CD4-positive, alpha-beta T cell (primary cell): ENCODE results near the gene ZDHHC1. TPM values are rescaled to one million over a fixed set of nuclear protein-coding genes. Genes with fewer than 3 reads are reported as not detected.
A peak's percentile ranks its signal among the peaks of the same experiment; 100 is the strongest.

ENCODE experiments used
- ATAC-seq: fragments of 200-7000 bp; cut with Tn5 transposase; one replicate; pipeline ENCODE4 v1.10.0; 2022; ENCODE audit warnings: mild to moderate bottlenecking; ENCODE audit not compliant: poor library complexity
- CTCF ChIA-PET: fragments of 350-600 bp; sonication (Branson Sonifier 250); formaldehyde crosslinking; loops from one replicate; lab custom pipeline; 2021; ENCODE audit warnings: antibody characterized with exemption, inconsistent platforms; lab: Charles Lee
- POLR2A ChIA-PET: fragments of 350-600 bp; sonication (Branson Sonifier 250); formaldehyde crosslinking; loops from one replicate; lab custom pipeline; 2021; ENCODE audit warnings: antibody characterized with exemption, inconsistent platforms; lab: Charles Lee
- DNase-seq, 14 experiments: peaks; one replicate each; pipeline ENCODE4 v3.0.0-alpha.2; 2013 to 2020; ENCODE audit warnings: mixed read lengths in 2 of 14
- H3K27ac ChIP-seq, 2 donors: one replicate each; pipeline versions ENCODE4 v1.5.1 to v1.7.0; 2013; ENCODE audit warnings: low read length in 2 of 2, low read depth in 1 of 2, mild to moderate bottlenecking in 1 of 2
- H3K27me3 ChIP-seq, 2 experiments: 1 replicate in 1 of 2; 2 replicates in 1 of 2; pipeline versions ENCODE4 v1.6.1 to v1.7.0; 2013; ENCODE audit warnings: low read length in 2 of 2, control low read depth in 1 of 2, mild to moderate bottlenecking in 1 of 2, moderate library complexity in 1 of 2; ENCODE audit not compliant: insufficient read depth in 2 of 2, control insufficient read depth in 1 of 2
- H3K36me3 ChIP-seq: one replicate; pipeline ENCODE4 v1.6.1; 2013; ENCODE audit warnings: low read length, control low read depth; ENCODE audit not compliant: insufficient read depth
- H3K4me1 ChIP-seq: one replicate; pipeline ENCODE4 v1.6.1; 2013; ENCODE audit warnings: low read length, control low read depth; ENCODE audit not compliant: insufficient read depth
- H3K4me3 ChIP-seq: one replicate; pipeline ENCODE4 v1.5.1; 2013; ENCODE audit warnings: mild to moderate bottlenecking, low read length, moderate library complexity
- H3K9me3 ChIP-seq, 2 experiments: 1 replicate in 1 of 2; 2 replicates in 1 of 2; pipeline versions ENCODE4 v1.6.1 to v1.7.0; 2013; ENCODE audit warnings: low read length in 2 of 2, mild to moderate bottlenecking in 2 of 2, control low read depth in 1 of 2, moderate library complexity in 1 of 2; ENCODE audit not compliant: control insufficient read depth in 1 of 2, insufficient read depth in 1 of 2
- H3K27ac Mint-ChIP-seq: one replicate; pipeline ENCODE4 v1.8.0; 2020; ENCODE audit warnings: mixed read lengths
- H3K27me3 Mint-ChIP-seq: one replicate; pipeline ENCODE4 v1.8.0; 2021; ENCODE audit warnings: mixed read lengths
- H3K36me3 Mint-ChIP-seq: one replicate; pipeline ENCODE4 v1.8.0; 2021; ENCODE audit warnings: low read depth, mixed read lengths
- H3K4me1 Mint-ChIP-seq: one replicate; pipeline ENCODE4 v1.8.0; 2021; ENCODE audit warnings: low read depth, mixed read lengths
- H3K4me3 Mint-ChIP-seq: one replicate; pipeline ENCODE4 v1.8.0; 2020; ENCODE audit warnings: mild to moderate bottlenecking, mixed read lengths
- H3K9me3 Mint-ChIP-seq: one replicate; pipeline ENCODE4 v1.8.0; 2020; ENCODE audit warnings: mixed read lengths
- CTCF ChIP-seq: fragments of 200-600 bp; IDR thresholded peaks from one replicate; pipeline ENCODE4 v1.8.0; 2022; ENCODE audit warnings: antibody characterized with exemption, mild to moderate bottlenecking
- intact Hi-C, 2 experiments: fragments of 100-400 bp; cut with DNase I in 1 of 2; cut with micrococcal nuclease in 1 of 2; formaldehyde crosslinking; loops; one replicate each; pipeline versions ENCODE4 v1.15.1 to v1.9.0; 2023 to 2025; cut with DNase I, micrococcal nuclease
- total RNA-seq, 174 experiments: library from RNA in 2 of 174; stranded (reverse) in 2 of 174; gene quantifications; one replicate each; pipeline ENCODE4 v1.2.3 and lab custom pipeline; 2021 to 2026

The ZDHHC1 gene
- total RNA-seq, 2 experiments from 2014 or later = 0.22 TPM; not detected in 1

DNA sequence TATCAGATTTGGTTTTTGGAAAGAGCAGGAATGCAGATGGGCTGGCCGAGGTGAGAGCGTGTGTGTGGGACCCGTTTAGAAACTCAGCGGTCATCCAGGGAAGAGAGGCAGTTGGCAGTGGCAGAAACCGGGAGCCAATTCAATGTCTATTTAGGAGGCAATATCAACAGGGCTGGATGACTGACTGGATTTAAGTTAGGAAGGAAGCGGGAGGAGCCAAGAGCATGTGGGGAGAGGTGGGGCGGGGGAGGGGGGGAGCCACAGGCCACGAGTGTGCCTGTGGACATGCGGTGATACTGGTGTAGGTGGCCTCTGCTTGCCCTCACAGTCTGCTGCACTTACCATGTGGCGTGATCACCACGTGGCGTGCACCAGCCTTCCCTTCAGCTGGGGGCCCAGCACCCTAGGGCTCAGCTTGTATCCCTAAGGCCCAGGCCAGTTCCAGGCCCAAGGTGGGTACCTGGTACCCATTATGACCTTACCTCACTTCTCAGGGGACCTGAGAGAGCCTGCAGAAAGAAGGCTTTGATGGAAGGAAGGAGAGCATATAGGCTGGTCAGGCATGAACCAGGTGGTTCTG lies 12.2 kb downstream of the ZDHHC1 start:
- peaks cover 0 to 2% of the 10 kb centered on the region in 2 experiments for H3K27me3 ChIP-seq
- Mint-ChIP-seq H3K9me3 (no peaks in the 10 kb centered on the region), H3K4me3 (no peak overlapping the region), H3K27ac (no peak overlapping the region), H3K4me1 (no peaks in the 10 kb centered on the region), H3K27me3 (peaks cover 12% of the 10 kb centered on the region), H3K36me3 (no peaks in the 10 kb centered on the region)
- DNase-seq (no peak), ATAC-seq (no peak)
- no peaks in the 10 kb centered on the region for H3K36me3 ChIP-seq
- no peak overlapping the region for H3K27ac ChIP-seq
- intact Hi-C loops = no loop called here
- peaks cover 6% of the 10 kb centered on the region for H3K4me1 ChIP-seq
- CTCF ChIA-PET = no interaction called here
- no peak for TF ChIP-seq CTCF
- H3K9me3 ChIP-seq = no peaks in the 10 kb centered on the region
- POLR2A ChIA-PET = no interaction called here
- H3K4me3 ChIP-seq = no peak overlapping the region

DNA sequence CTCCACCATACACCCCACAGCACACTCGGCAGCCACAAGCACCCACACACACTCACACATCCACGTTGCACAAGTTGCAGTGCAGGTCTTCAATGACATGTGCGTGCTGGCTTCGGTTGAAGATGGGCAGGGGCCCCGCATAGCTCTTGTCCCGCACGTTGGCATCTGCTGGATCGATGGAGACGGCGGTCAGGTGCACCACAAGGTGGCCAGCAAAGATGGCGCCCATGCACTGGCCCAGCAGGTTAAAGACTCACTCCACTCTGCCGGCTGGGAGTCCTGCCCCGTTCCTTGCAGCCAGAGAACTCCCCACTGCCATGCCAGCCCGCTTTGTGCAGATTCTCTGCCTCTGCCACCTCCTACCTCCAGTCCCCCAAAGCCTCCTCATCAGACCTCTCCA lies 15.4 kb downstream of the ZDHHC1 start:
- no peak for TF ChIP-seq CTCF
- DNase-seq = no peak
- POLR2A ChIA-PET = no interaction called here
- CTCF ChIA-PET = no interaction called here
- Mint-ChIP-seq H3K4me3 (no peak overlapping the region), H3K27ac (no peak overlapping the region), H3K36me3 (no peaks in the 10 kb centered on the region), H3K4me1 (no peaks in the 10 kb centered on the region), H3K27me3 (peaks cover 17% of the 10 kb centered on the region), H3K9me3 (no peaks in the 10 kb centered on the region)
- ATAC-seq = no peak
- no peak overlapping the region for H3K27ac ChIP-seq
- no peaks in the 10 kb centered on the region for H3K9me3 ChIP-seq
- intact Hi-C loops = no loop called here
- H3K27me3 ChIP-seq = peaks cover 9 to 11% of the 10 kb centered on the region in 2 experiments
- no peaks in the 10 kb centered on the region for H3K36me3 ChIP-seq
- peaks cover 6% of the 10 kb centered on the region for H3K4me1 ChIP-seq
- no peak overlapping the region for H3K4me3 ChIP-seq

- ChIA-PET CTCF (interaction anchor here (0.7 to 0.8 kb wide), 4 partner anchors 14 to 53 kb away, joined by 3 read pairs; partner anchors contain the start of gene ZDHHC1), POLR2A (no interaction called here)
- Histone ChIP-seq H3K4me3 (no peak overlapping the region), H3K27ac (no peak overlapping the region), H3K9me3 (peaks cover 0 to 5% of the 10 kb centered on the region in 2 experiments), H3K4me1 (peaks cover 9% of the 10 kb centered on the region), H3K27me3 (peaks cover 17 to 19% of the 10 kb centered on the region in 2 experiments), H3K36me3 (no peaks in the 10 kb centered on the region)
- Mint-ChIP-seq H3K4me1 (no peaks in the 10 kb centered on the region), H3K9me3 (no peaks in the 10 kb centered on the region), H3K27me3 (peaks cover 25% of the 10 kb centered on the region), H3K36me3 (no peaks in the 10 kb centered on the region), H3K27ac (no peak overlapping the region), H3K4me3 (no peak overlapping the region)
- DNase-seq (no peak), ATAC-seq (no peak)
- intact Hi-C loops = loop anchor here (5.0 to 10.0 kb wide), 3 partner anchors 123 to 423 kb away; partner anchors contain the start of gene PLEKHG4 (in 1 of the 2)
- peak; percentile 11 for TF ChIP-seq CTCF
Observed at GRCh38 chr16:67399749-67400704, 16.2 kb downstream of the ZDHHC1 start.
